H9 (cell line): ENCODE results near the gene ERICH4. TPM values are rescaled to one million over a fixed set of nuclear protein-coding genes. Genes with fewer than 3 reads are reported as not detected.

Experiments
- DNase-seq: peaks from one replicate; pipeline ENCODE4 v3.0.0-alpha.2; 2017
- H2AFZ ChIP-seq: one replicate; pipeline ENCODE4 v1.6.1; 2013; ENCODE audit warnings: mild to moderate bottlenecking, low read length, control low read depth, moderate library complexity
- H2AK5ac ChIP-seq: 2 replicates; pipeline ENCODE4 v1.6.1; 2013; ENCODE audit warnings: low read length, control low read depth, mixed read lengths; ENCODE audit not compliant: insufficient read length
- H2BK120ac ChIP-seq: one replicate; pipeline ENCODE4 v1.6.1; 2013; ENCODE audit warnings: low read depth, mild to moderate bottlenecking, low read length, control low read depth, inconsistent platforms; ENCODE audit not compliant: poor library complexity, severe bottlenecking
- H2BK12ac ChIP-seq: 2 replicates; pipeline ENCODE4 v1.6.1; 2013; ENCODE audit warnings: low read length, control low read depth, mixed read lengths, low read depth; ENCODE audit not compliant: insufficient read length
- H2BK15ac ChIP-seq: 2 replicates; pipeline ENCODE4 v1.6.1; 2013; ENCODE audit warnings: low read depth, low read length, control low read depth
- H2BK20ac ChIP-seq: one replicate; pipeline ENCODE4 v1.6.1; 2013; ENCODE audit warnings: low read depth, mild to moderate bottlenecking, low read length, control low read depth, inconsistent platforms; ENCODE audit not compliant: poor library complexity, severe bottlenecking
- H2BK5ac ChIP-seq: 2 replicates; pipeline ENCODE4 v1.6.1; 2013; ENCODE audit warnings: low read length, control low read depth, mixed read lengths; ENCODE audit not compliant: insufficient read length
- H3K14ac ChIP-seq: 2 replicates; pipeline ENCODE4 v1.6.1; 2013; ENCODE audit warnings: low read length, control low read depth; ENCODE audit not compliant: insufficient read depth
- H3K18ac ChIP-seq: 2 replicates; pipeline ENCODE4 v1.6.1; 2013; ENCODE audit warnings: low read depth, mild to moderate bottlenecking, mixed read lengths, low read length, control low read depth; ENCODE audit not compliant: insufficient read length
- H3K23ac ChIP-seq: 2 replicates; pipeline ENCODE4 v1.6.1; 2013; ENCODE audit warnings: low read length, control low read depth, mixed read lengths, low read depth; ENCODE audit not compliant: insufficient read length
- H3K23me2 ChIP-seq: 2 replicates; pipeline ENCODE4 v1.6.1; 2013; ENCODE audit warnings: low read depth, mild to moderate bottlenecking, mixed read lengths, low read length, control low read depth; ENCODE audit not compliant: insufficient read length, poor library complexity, severe bottlenecking
- H3K27ac ChIP-seq: 2 replicates; pipeline ENCODE4 v1.5.1; 2013; ENCODE audit warnings: low read length, control low read depth, mixed read lengths, low read depth; ENCODE audit not compliant: insufficient read length
- H3K27me3 ChIP-seq: 2 replicates; pipeline ENCODE4 v1.6.1; 2013; ENCODE audit warnings: low read length, control low read depth, inconsistent platforms; ENCODE audit not compliant: insufficient read depth
- H3K4ac ChIP-seq: 2 replicates; pipeline ENCODE4 v1.6.1; 2013; ENCODE audit warnings: low read depth, mild to moderate bottlenecking, control low read depth, inconsistent platforms, low read length, moderate library complexity
- H3K4me1 ChIP-seq: 2 replicates; pipeline ENCODE4 v1.6.1; 2013; ENCODE audit warnings: low read length, control low read depth, inconsistent platforms; ENCODE audit not compliant: insufficient read depth
- H3K4me2 ChIP-seq: 2 replicates; pipeline ENCODE4 v1.6.1; 2013; ENCODE audit warnings: low read length, control low read depth, mixed read lengths; ENCODE audit not compliant: insufficient read length, insufficient read depth
- H3K56ac ChIP-seq: 2 replicates; pipeline ENCODE4 v1.6.1; 2013; ENCODE audit warnings: low read depth, mild to moderate bottlenecking, mixed read lengths, low read length, control low read depth; ENCODE audit not compliant: insufficient read length
- H3K79me1 ChIP-seq: 2 replicates; pipeline ENCODE4 v1.6.1; 2013; ENCODE audit warnings: low read depth, mild to moderate bottlenecking, moderate library complexity, low read length, control low read depth, inconsistent platforms; ENCODE audit not compliant: insufficient read depth, poor library complexity, severe bottlenecking
- H3K79me2 ChIP-seq: 2 replicates; pipeline ENCODE4 v1.6.1; 2013; ENCODE audit warnings: low read length, control low read depth, inconsistent platforms; ENCODE audit not compliant: insufficient read depth
- H3K9ac ChIP-seq: 2 replicates; pipeline ENCODE4 v1.6.1; 2013; ENCODE audit warnings: low read length, control low read depth, mixed read lengths; ENCODE audit not compliant: insufficient read length; ENCODE audit errors: extremely low read depth
- H3K9me3 ChIP-seq: one replicate; pipeline ENCODE4 v1.6.1; 2013; ENCODE audit warnings: low read depth, low read length, inconsistent platforms; ENCODE audit not compliant: control insufficient read depth
- H3T11ph ChIP-seq: one replicate; pipeline ENCODE4 v1.6.1; 2013; ENCODE audit warnings: mild to moderate bottlenecking, low read length, control low read depth, inconsistent platforms
- H4K20me1 ChIP-seq: one replicate; pipeline ENCODE4 v1.6.1; 2013; ENCODE audit not compliant: control insufficient read depth, insufficient read length, insufficient read depth
- H4K5ac ChIP-seq: 2 replicates; pipeline ENCODE4 v1.6.1; 2013; ENCODE audit warnings: low read depth, mild to moderate bottlenecking, mixed read lengths, low read length, control low read depth; ENCODE audit not compliant: insufficient read length
- H4K8ac ChIP-seq: replicated peaks from 2 replicates; pipeline ENCODE4 v1.6.1; 2013; ENCODE audit warnings: low read length, control low read depth, mixed read lengths, low read depth; ENCODE audit not compliant: insufficient read length
- H4K91ac ChIP-seq: 2 replicates; pipeline ENCODE4 v1.6.1; 2013; ENCODE audit warnings: low read depth, mild to moderate bottlenecking, moderate library complexity, mixed read lengths, low read length, control low read depth; ENCODE audit not compliant: insufficient read length
- H3K27ac Mint-ChIP-seq, 3 experiments: 2 replicates in 2 of 3; 3 replicates in 1 of 3; pipeline ENCODE4 v1.8.0; 2020 to 2021; ENCODE audit warnings: mixed read lengths in 3 of 3, mild to moderate bottlenecking in 1 of 3, moderate library complexity in 1 of 3
- H3K27me3 Mint-ChIP-seq: 2 replicates; pipeline ENCODE4 v1.8.0; 2021; ENCODE audit warnings: low read depth, mild to moderate bottlenecking, moderate library complexity, mixed read lengths
- H3K36me3 Mint-ChIP-seq, 3 experiments: 2 replicates in 2 of 3; 3 replicates in 1 of 3; pipeline ENCODE4 v1.8.0; 2020 to 2021; ENCODE audit warnings: low read depth in 3 of 3, mixed read lengths in 3 of 3; ENCODE audit not compliant: insufficient read depth in 1 of 3
- H3K4me1 Mint-ChIP-seq, 2 experiments: 2 replicates each; pipeline ENCODE4 v1.8.0; 2020; ENCODE audit warnings: mixed read lengths in 2 of 2
- H3K4me3 Mint-ChIP-seq, 2 experiments: 2 replicates in 1 of 2; 3 replicates in 1 of 2; pipeline ENCODE4 v1.8.0; 2020 to 2021; ENCODE audit warnings: mild to moderate bottlenecking in 2 of 2, mixed read lengths in 2 of 2, moderate library complexity in 1 of 2
- H3K9me3 Mint-ChIP-seq, 2 experiments: 2 replicates in 1 of 2; 3 replicates in 1 of 2; pipeline ENCODE4 v1.8.0; 2020; ENCODE audit warnings: mild to moderate bottlenecking in 2 of 2, mixed read lengths in 2 of 2, moderate library complexity in 1 of 2
- CTCF ChIP-seq: fragments of 200-600 bp; sonication (generic); conservative IDR thresholded peaks from 3 replicates; pipeline ENCODE4 v1.8.0; 2021; ENCODE audit warnings: antibody characterized with exemption, mild to moderate bottlenecking
- WGBS: extraction: QIAGEN DNeasy Blood & Tissue Kit; methylation state at CpG from one replicate; pipeline ENCODE4 v1.1.7; 2013; ENCODE audit warnings: missing lambda C conversion rate, low lambda C conversion rate, mixed read lengths; ENCODE audit not compliant: insufficient read length; ENCODE audit errors: extremely low coverage; 5-methylcytosine and 5-hydroxymethylcytosine counted together
- total RNA-seq: library from RNA; stranded (reverse); gene quantifications from 2 replicates; pipeline ENCODE4 v1.2.1, GENCODE V29; 2021

The ERICH4 gene
- total RNA-seq, 1 experiment from 2014 or later, result not detected

GRCh38 chr19:41421973-41422372 is 21.0 kb upstream of the ERICH4 start:
- no CpG with 5 or more reads among the region's 20 CpGs for WGBS

More at GRCh38 chr19:41421973-41422372, 21.0 kb upstream of the ERICH4 start:
- no peak overlapping the region for H3K27ac ChIP-seq
- H3K4ac ChIP-seq, result no peak overlapping the region
- no peak overlapping the region for H3K14ac ChIP-seq
- no peak overlapping the region for H2BK5ac ChIP-seq
- peak overlapping the region in 2 of 3 experiments; percentile 20 to 70; a peak in 4 of 7 replicates for H3K27ac Mint-ChIP-seq
- no peaks in the 10 kb centered on the region; the same call in none of the 2 replicates for H3K27me3 Mint-ChIP-seq
- H3K79me2 ChIP-seq, result no peaks in the 10 kb centered on the region
- no peak overlapping the region for H2BK12ac ChIP-seq
- no peak overlapping the region for H3K4me2 ChIP-seq
- no peak for TF ChIP-seq CTCF
- DNase-seq, result no peak
- H4K91ac ChIP-seq, result no peak overlapping the region
- no peak overlapping the region for H3K23ac ChIP-seq
- no peaks in the 10 kb centered on the region for H3K9me3 Mint-ChIP-seq
- H2AFZ ChIP-seq, result no peak overlapping the region
- no peak overlapping the region for H2BK15ac ChIP-seq
- H2AK5ac ChIP-seq, result no peak overlapping the region
- no peak overlapping the region for H2BK120ac ChIP-seq
- peaks cover 3 to 11% of the 10 kb centered on the region in 2 experiments for H3K4me1 Mint-ChIP-seq
- H3K23me2 ChIP-seq, result no peaks in the 10 kb centered on the region
- no peaks in the 10 kb centered on the region for H3K79me1 ChIP-seq
- H3K9me3 ChIP-seq, result no peaks in the 10 kb centered on the region
- H3T11ph ChIP-seq, result no peak overlapping the region
- no peak overlapping the region for H3K4me3 Mint-ChIP-seq
- no peaks in the 10 kb centered on the region for H3K4me1 ChIP-seq
- H3K18ac ChIP-seq, result no peak overlapping the region
- peaks cover 14 to 51% (median 43%) of the 10 kb centered on the region in 3 experiments; a peak in 6 of 7 replicates for H3K36me3 Mint-ChIP-seq
- no peak overlapping the region for H3K56ac ChIP-seq
- no peak overlapping the region for H4K5ac ChIP-seq
- H4K8ac ChIP-seq, result no peak overlapping the region
- no peaks in the 10 kb centered on the region for H3K27me3 ChIP-seq
- H4K20me1 ChIP-seq, result peaks cover 2% of the 10 kb centered on the region
- no peak overlapping the region for H2BK20ac ChIP-seq
- no peak overlapping the region for H3K9ac ChIP-seq
